Uterus (tissue), 4 donors: ENCODE measurements around the gene SNAPIN. TPM values are rescaled to one million over a fixed set of nuclear protein-coding genes. Genes with fewer than 3 reads are reported as not detected.
A peak's percentile ranks its signal among the peaks of the same experiment; 100 is the strongest.

Experiments
- DNase-seq, 2 donors: peaks; one replicate each; pipeline ENCODE4 v3.0.0-alpha.2; 2019 to 2020
- H3K27ac ChIP-seq, 2 donors: fragments of 200-600 bp; sonication (generic); 1 replicate in 1 of 2; 2 replicates in 1 of 2; pipeline ENCODE4 v1.5.1; 2016 to 2018
- H3K27me3 ChIP-seq, 2 donors: fragments of 200-600 bp; sonication (generic); one replicate each; pipeline ENCODE4 v1.5.1; 2018 to 2019; ENCODE audit warnings: control low read depth in 1 of 2
- H3K36me3 ChIP-seq, 2 donors: fragments of 200-600 bp; sonication (generic); one replicate each; pipeline ENCODE4 v1.5.1; 2019; ENCODE audit warnings: control low read depth in 1 of 2
- H3K4me1 ChIP-seq, 2 donors: fragments of 200-600 bp; sonication (generic); one replicate each; pipeline ENCODE4 v1.5.1; 2018 to 2019; ENCODE audit warnings: control low read depth in 1 of 2
- H3K4me3 ChIP-seq, 2 donors: fragments of 200-600 bp; sonication (generic); 1 replicate in 1 of 2; 2 replicates in 1 of 2; pipeline ENCODE4 v1.5.1; 2018 to 2019; ENCODE audit warnings: mild to moderate bottlenecking in 1 of 2
- H3K9me3 ChIP-seq, 2 donors: fragments of 200-600 bp; sonication (generic); one replicate each; pipeline ENCODE4 v1.5.1; 2019; ENCODE audit warnings: control low read depth in 1 of 2
- CTCF ChIP-seq, 4 experiments: fragments of 200-600 bp in 2 of 4; fragments of 450-650 bp in 2 of 4; sonication (generic) in 2 of 4; IDR thresholded peaks; one replicate each; pipeline ENCODE4 v1.5.1; 2016 to 2019; ENCODE audit warnings: antibody characterized with exemption in 4 of 4, mild to moderate bottlenecking in 2 of 4, moderate library complexity in 1 of 4
- POLR2A ChIP-seq, 2 donors: fragments of 450-650 bp; IDR thresholded peaks; one replicate each; pipeline ENCODE4 v1.6.1; 2016; ENCODE audit warnings: antibody characterized with exemption in 2 of 2, mild to moderate bottlenecking in 1 of 2, moderate library complexity in 1 of 2
- intact Hi-C: fragments of 100-400 bp; cut with DNase I; formaldehyde crosslinking; loops from one replicate; pipeline ENCODE4 v1.15.1; 2023; ENCODE audit warnings: low total_unique reads
- total RNA-seq, 4 donors: library from RNA; depleted of rRNA in 3 of 4; stranded (reverse); fragments of >200 nt in 3 of 4; gene quantifications; one replicate each; pipeline versions ENCODE4 v1.1.0 to v1.2.4, GENCODE V29; 2014 to 2023
- donor health status: DM: yes; HTN: yes; CAD: no.

Gene SNAPIN
- total RNA-seq, 4 donors from 2014 or later, result 35.5 to 101 (median 71.3) TPM

GRCh38 chr1:153696741-153697140, 38.2 kb downstream of the SNAPIN start:
- DNase-seq, result no peak
- Histone ChIP-seq H3K36me3 (no peaks in the 10 kb centered on the region), H3K27ac (peak overlapping the region; percentile 95 to 96), H3K4me1 (peaks cover 0 to 15% of the 10 kb centered on the region in 2 donors), H3K4me3 (no peak overlapping the region), H3K27me3 (no peaks in the 10 kb centered on the region), H3K9me3 (no peaks in the 10 kb centered on the region)
- intact Hi-C loops, result no loop called here
- TF ChIP-seq POLR2A (IDR thresholded peaks at IDR 0.05), result no peak
- TF ChIP-seq CTCF (IDR thresholded peaks at IDR 0.05), result no peak

GRCh38 chr1:153697191-153698019, 38.9 kb downstream of the SNAPIN start:
- Histone ChIP-seq H3K27ac (peak overlapping the region; percentile 95 to 96), H3K36me3 (no peaks in the 10 kb centered on the region), H3K4me1 (peaks cover 0 to 15% of the 10 kb centered on the region in 2 donors), H3K27me3 (no peaks in the 10 kb centered on the region), H3K4me3 (no peak overlapping the region), H3K9me3 (no peaks in the 10 kb centered on the region)
- peak; percentile 90 to 94 for DNase-seq
- intact Hi-C loops, result no loop called here
- TF ChIP-seq POLR2A (IDR thresholded peaks at IDR 0.05), result peak in 1 of 2 donors; percentile 35
- peak in 1 of 4 experiments; percentile 5 for TF ChIP-seq CTCF (IDR thresholded peaks at IDR 0.05)

GRCh38 chr1:153698020-153698922, 39.8 kb downstream of the SNAPIN start:
- H3K9me3 ChIP-seq, result no peaks in the 10 kb centered on the region
- peak; percentile 85 to 86 for DNase-seq
- H3K4me1 ChIP-seq, result peaks cover 0 to 15% of the 10 kb centered on the region in 2 donors
- no peaks in the 10 kb centered on the region for H3K36me3 ChIP-seq
- H3K27ac ChIP-seq, result peak overlapping the region; percentile 95 to 96
- intact Hi-C loops, result no loop called here
- H3K4me3 ChIP-seq, result no peak overlapping the region
- TF ChIP-seq CTCF (IDR thresholded peaks at IDR 0.05) (no peak), POLR2A (IDR thresholded peaks at IDR 0.05) (no peak)
- H3K27me3 ChIP-seq, result no peaks in the 10 kb centered on the region

GRCh38 chr1:153698923-153699714, 40.6 kb downstream of the SNAPIN start:
- Histone ChIP-seq H3K27ac (peak overlapping the region; percentile 95 to 96), H3K27me3 (no peaks in the 10 kb centered on the region), H3K36me3 (no peaks in the 10 kb centered on the region), H3K4me1 (peaks cover 0 to 15% of the 10 kb centered on the region in 2 donors), H3K4me3 (no peak overlapping the region), H3K9me3 (no peaks in the 10 kb centered on the region)
- TF ChIP-seq CTCF (IDR thresholded peaks at IDR 0.05) (no peak), POLR2A (IDR thresholded peaks at IDR 0.05) (no peak)
- DNase-seq, result peak in 1 of 2 donors; percentile 36
- intact Hi-C loops, result no loop called here
